ENCODE results near the gene MAN1A1. TPM values are rescaled to one million over a fixed set of nuclear protein-coding genes. Genes with fewer than 3 reads are reported as not detected.
"Not testable (repeated sequence)": the region's sequence is repeated elsewhere in the genome, so short reads cannot be mapped to it uniquely, and the experiment has no call there.

MAN1A1 gene
- total and polyA plus RNA-seq, 4 donors = 11.7 to 60.4 (median 33.7) TPM

DNA sequence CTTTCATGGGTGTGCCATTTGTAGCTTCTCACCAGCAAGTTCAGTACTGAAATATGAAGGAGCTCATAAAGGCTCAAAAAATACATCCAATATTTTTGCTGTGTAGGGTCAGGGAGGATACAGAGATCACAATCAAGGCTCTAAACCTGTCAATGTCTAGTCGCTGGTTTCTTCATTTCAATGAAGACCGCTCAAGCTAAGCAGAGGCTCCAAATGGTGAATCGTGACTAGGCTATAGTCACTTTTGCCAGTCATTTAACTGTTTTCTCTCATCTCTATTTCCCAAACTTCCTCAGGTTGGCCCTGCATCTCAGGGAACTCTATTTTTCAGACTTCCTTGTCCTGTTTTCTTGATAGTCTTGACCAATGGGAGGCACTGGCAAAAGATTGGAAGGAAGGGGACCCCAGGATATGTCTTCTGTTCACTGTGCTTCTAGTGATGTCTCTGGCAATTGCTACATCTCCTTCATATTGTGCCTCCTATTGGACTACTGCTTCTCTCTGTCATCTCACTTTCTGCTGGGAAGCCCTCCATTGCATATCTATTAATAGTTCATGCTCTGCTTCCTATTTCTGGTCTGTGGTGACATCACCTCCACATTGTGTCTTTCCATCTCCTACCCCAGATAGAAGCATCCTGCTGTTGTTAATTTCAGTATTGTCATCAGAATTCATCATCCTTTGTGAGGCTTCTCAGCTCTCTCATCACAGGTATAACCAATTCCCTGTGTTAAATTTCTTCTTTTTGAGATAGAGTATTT lies 183.4 kb downstream of the MAN1A1 start:
- no peaks in the 10 kb centered on the region for H3K27me3 ChIP-seq (ENCODE audit: control insufficient read depth, insufficient read depth, low read length)
- no peaks in the 10 kb centered on the region for H3K4me1 ChIP-seq (ENCODE audit: control insufficient read depth, insufficient read depth, low read length)
- no peak for DNase-seq (ENCODE audit: low read depth in 4 of 6, low spot score in 6 of 6)
- H3K27ac ChIP-seq (ENCODE audit: low read depth, low read length) = no peak overlapping the region
- no peaks in the 10 kb centered on the region for H3K9me3 ChIP-seq (ENCODE audit: control insufficient read depth, insufficient read depth, low read length)
- WGBS (ENCODE audit: insufficient coverage) = 93% methylated on average over 3 of the region's 3 CpGs
- H3K4me3 ChIP-seq (ENCODE audit: low read depth, low read length) = no peak overlapping the region
- no peaks in the 10 kb centered on the region for H3K36me3 ChIP-seq (ENCODE audit: control insufficient read depth, insufficient read depth, low read length)

GRCh38 chr6:119163006-119163405 lies 186.6 kb downstream of the MAN1A1 start:
- DNase-seq (ENCODE audit: low read depth in 4 of 6, low spot score in 6 of 6) = peak in 1 of 6 donors; percentile 67
- Histone ChIP-seq H3K36me3 (ENCODE audit: control insufficient read depth, insufficient read depth, low read length) (no peaks in the 10 kb centered on the region), H3K4me1 (ENCODE audit: control insufficient read depth, insufficient read depth, low read length) (no peaks in the 10 kb centered on the region), H3K4me3 (ENCODE audit: low read depth, low read length) (no peak overlapping the region), H3K9me3 (ENCODE audit: control insufficient read depth, insufficient read depth, low read length) (no peaks in the 10 kb centered on the region), H3K27ac (ENCODE audit: low read depth, low read length) (no peak overlapping the region), H3K27me3 (ENCODE audit: control insufficient read depth, insufficient read depth, low read length) (no peaks in the 10 kb centered on the region)
- 82% methylated on average over 4 of the region's 8 CpGs for WGBS (ENCODE audit: insufficient coverage)

DNA sequence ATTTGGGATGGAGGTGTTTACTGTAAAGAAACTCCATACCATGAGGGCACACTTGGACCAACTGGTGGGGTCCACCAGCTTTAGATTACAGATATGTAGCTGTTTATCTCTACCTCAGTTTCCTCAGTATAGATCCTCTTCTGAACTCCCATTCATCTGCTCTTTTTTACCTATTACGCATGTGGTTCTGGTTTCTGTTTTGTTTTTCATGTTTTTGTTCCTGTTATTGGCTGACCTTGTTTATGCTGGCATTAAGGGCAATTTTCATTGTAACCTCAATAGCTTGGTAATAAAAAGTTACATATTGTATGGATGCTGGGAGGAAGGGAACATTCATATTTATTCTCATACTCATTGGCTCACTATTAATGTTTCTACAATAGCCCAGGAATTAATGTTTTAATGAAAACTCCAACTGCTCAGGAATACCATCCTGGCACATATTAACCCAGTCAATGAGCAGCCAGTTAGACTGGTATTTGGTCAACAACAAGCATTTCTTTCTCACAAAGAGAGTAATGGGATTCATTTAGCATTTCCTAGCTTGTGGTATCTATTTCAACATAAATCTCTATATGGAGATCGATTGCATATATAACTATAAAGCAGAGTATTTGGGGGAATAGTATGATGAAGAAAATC lies 187.3 kb downstream of the MAN1A1 start:
- no peak overlapping the region for H3K27ac ChIP-seq (ENCODE audit: low read depth, low read length)
- no peaks in the 10 kb centered on the region for H3K9me3 ChIP-seq (ENCODE audit: control insufficient read depth, insufficient read depth, low read length)
- WGBS (ENCODE audit: insufficient coverage) = no CpG with 5 or more reads among the region's 2 CpGs

GRCh38 chr6:119161438-119161837 lies 188.1 kb downstream of the MAN1A1 start:
- no peak for DNase-seq (ENCODE audit: low read depth in 4 of 6, low spot score in 6 of 6)
- Histone ChIP-seq H3K4me1 (ENCODE audit: control insufficient read depth, insufficient read depth, low read length) (no peaks in the 10 kb centered on the region), H3K27me3 (ENCODE audit: control insufficient read depth, insufficient read depth, low read length) (no peaks in the 10 kb centered on the region), H3K27ac (ENCODE audit: low read depth, low read length) (no peak overlapping the region), H3K4me3 (ENCODE audit: low read depth, low read length) (no peak overlapping the region), H3K36me3 (ENCODE audit: control insufficient read depth, insufficient read depth, low read length) (no peaks in the 10 kb centered on the region), H3K9me3 (ENCODE audit: control insufficient read depth, insufficient read depth, low read length) (no peaks in the 10 kb centered on the region)
- 97% methylated on average over 4 of the region's 4 CpGs for WGBS (ENCODE audit: insufficient coverage)

More for the DNA sequence above, 187.3 kb downstream of the MAN1A1 start:
- no peak for DNase-seq (ENCODE audit: low read depth in 4 of 6, low spot score in 6 of 6)
- no peaks in the 10 kb centered on the region for H3K27me3 ChIP-seq (ENCODE audit: control insufficient read depth, insufficient read depth, low read length)
- H3K36me3 ChIP-seq (ENCODE audit: control insufficient read depth, insufficient read depth, low read length) = no peaks in the 10 kb centered on the region
- H3K4me3 ChIP-seq (ENCODE audit: low read depth, low read length) = no peak overlapping the region
- no peaks in the 10 kb centered on the region for H3K4me1 ChIP-seq (ENCODE audit: control insufficient read depth, insufficient read depth, low read length)

GRCh38 chr6:119160911-119161310 lies 188.7 kb downstream of the MAN1A1 start:
- Histone ChIP-seq H3K4me1 (ENCODE audit: control insufficient read depth, insufficient read depth, low read length) (no peaks in the 10 kb centered on the region), H3K36me3 (ENCODE audit: control insufficient read depth, insufficient read depth, low read length) (no peaks in the 10 kb centered on the region), H3K27me3 (ENCODE audit: control insufficient read depth, insufficient read depth, low read length) (no peaks in the 10 kb centered on the region), H3K4me3 (ENCODE audit: low read depth, low read length) (no peak overlapping the region), H3K9me3 (ENCODE audit: control insufficient read depth, insufficient read depth, low read length) (no peaks in the 10 kb centered on the region), H3K27ac (ENCODE audit: low read depth, low read length) (no peak overlapping the region)
- 100% methylated on average over 1 of the region's 2 CpGs for whole genome bisulfite sequencing (ENCODE audit: insufficient coverage)
- DNase-seq (ENCODE audit: low read depth in 4 of 6, low spot score in 6 of 6) = no peak

- no peaks in the 10 kb centered on the region for H3K9me3 ChIP-seq (ENCODE audit: control insufficient read depth, insufficient read depth, low read length)
- no peak overlapping the region for H3K4me3 ChIP-seq (ENCODE audit: low read depth, low read length)
- H3K27ac ChIP-seq (ENCODE audit: low read depth, low read length) = no peak overlapping the region
- H3K36me3 ChIP-seq (ENCODE audit: control insufficient read depth, insufficient read depth, low read length) = no peaks in the 10 kb centered on the region
- peak in 1 of 6 donors; percentile 13 for DNase-seq (ENCODE audit: low read depth in 4 of 6, low spot score in 6 of 6)
- H3K4me1 ChIP-seq (ENCODE audit: control insufficient read depth, insufficient read depth, low read length) = no peaks in the 10 kb centered on the region
- 80% methylated on average over 3 of the region's 9 CpGs for WGBS (ENCODE audit: insufficient coverage)
- no peaks in the 10 kb centered on the region for H3K27me3 ChIP-seq (ENCODE audit: control insufficient read depth, insufficient read depth, low read length)
These were observed 191.3 kb downstream of the MAN1A1 start for GRCh38 chr6:119158057-119158848.

DNA sequence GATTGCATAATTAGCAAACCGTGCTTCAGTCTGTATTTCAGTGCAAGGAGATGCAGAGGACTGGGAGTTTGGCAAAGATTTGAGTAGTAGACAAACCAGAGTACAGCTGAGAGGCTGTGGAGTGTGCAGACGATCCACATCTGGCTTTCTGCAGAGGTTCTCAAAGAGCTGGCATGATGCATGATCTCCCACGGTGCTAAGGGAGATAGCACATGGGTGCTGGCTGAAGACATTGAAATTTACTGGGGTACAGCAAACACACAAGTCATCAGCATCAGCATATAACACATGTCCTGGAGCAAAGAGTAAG lies 192.1 kb downstream of the MAN1A1 start:
- H3K9me3 ChIP-seq (ENCODE audit: control insufficient read depth, insufficient read depth, low read length) = no peaks in the 10 kb centered on the region
- 82% methylated on average over 2 of the region's 3 CpGs for WGBS (ENCODE audit: insufficient coverage)
- H3K4me1 ChIP-seq (ENCODE audit: control insufficient read depth, insufficient read depth, low read length) = no peaks in the 10 kb centered on the region
- H3K4me3 ChIP-seq (ENCODE audit: low read depth, low read length) = no peak overlapping the region
- H3K27ac ChIP-seq (ENCODE audit: low read depth, low read length) = no peak overlapping the region
- H3K36me3 ChIP-seq (ENCODE audit: control insufficient read depth, insufficient read depth, low read length) = no peaks in the 10 kb centered on the region
- DNase-seq (ENCODE audit: low read depth in 4 of 6, low spot score in 6 of 6) = no peak
- no peaks in the 10 kb centered on the region for H3K27me3 ChIP-seq (ENCODE audit: control insufficient read depth, insufficient read depth, low read length)

DNA sequence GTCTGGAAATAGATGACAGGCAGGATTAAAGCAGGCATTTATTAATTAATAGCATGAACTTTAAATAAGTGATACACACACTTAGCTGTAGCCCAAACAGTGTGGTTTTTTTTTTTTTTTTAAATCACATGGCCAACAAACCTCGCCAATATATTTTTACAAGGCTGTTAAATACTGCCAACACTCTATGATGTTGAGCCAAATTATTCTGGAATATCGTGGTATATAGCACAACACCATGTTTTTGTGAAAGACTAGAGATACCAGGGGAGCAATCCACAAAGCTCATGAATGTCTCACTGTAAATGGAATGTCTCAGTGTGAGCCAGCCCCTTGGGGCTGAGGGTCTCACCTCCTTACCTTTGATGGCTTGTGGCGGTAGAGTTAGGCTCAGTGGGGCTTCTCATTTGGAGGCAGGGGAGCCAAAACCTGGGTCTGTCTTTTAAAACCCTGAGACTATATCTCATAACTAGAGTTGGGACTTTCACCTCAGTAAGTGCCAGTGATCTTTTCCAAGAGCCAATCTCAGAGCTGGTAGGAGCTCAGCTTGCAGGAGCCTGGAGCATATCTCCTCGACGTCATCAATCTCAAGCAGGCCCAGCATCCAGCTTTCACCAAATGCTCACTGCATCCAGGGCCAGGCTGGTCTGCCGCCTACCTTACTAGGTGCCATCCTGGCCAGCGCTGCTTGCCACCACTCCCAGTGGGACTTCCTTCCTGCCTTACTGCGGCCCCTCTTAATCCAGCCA lies 192.6 kb downstream of the MAN1A1 start:
- no peaks in the 10 kb centered on the region for H3K36me3 ChIP-seq (ENCODE audit: control insufficient read depth, insufficient read depth, low read length)
- H3K27ac ChIP-seq (ENCODE audit: low read depth, low read length) = no peak overlapping the region
- peak in 2 of 6 donors; percentile 41 to 59 for DNase-seq (ENCODE audit: low read depth in 4 of 6, low spot score in 6 of 6)
- WGBS (ENCODE audit: insufficient coverage) = 86% methylated on average over 4 of the region's 8 CpGs
- no peaks in the 10 kb centered on the region for H3K9me3 ChIP-seq (ENCODE audit: control insufficient read depth, insufficient read depth, low read length)
- H3K4me3 ChIP-seq (ENCODE audit: low read depth, low read length) = no peak overlapping the region
- H3K4me1 ChIP-seq (ENCODE audit: control insufficient read depth, insufficient read depth, low read length) = no peaks in the 10 kb centered on the region
- H3K27me3 ChIP-seq (ENCODE audit: control insufficient read depth, insufficient read depth, low read length) = no peaks in the 10 kb centered on the region

GRCh38 chr6:119156082-119156481 lies 193.5 kb downstream of the MAN1A1 start:
- not testable (repeated sequence) for H3K4me1 ChIP-seq (ENCODE audit: control insufficient read depth, insufficient read depth, low read length); DNase-seq (ENCODE audit: low read depth in 4 of 6, low spot score in 6 of 6); H3K27ac ChIP-seq (ENCODE audit: low read depth, low read length); H3K27me3 ChIP-seq (ENCODE audit: control insufficient read depth, insufficient read depth, low read length); H3K36me3 ChIP-seq (ENCODE audit: control insufficient read depth, insufficient read depth, low read length); H3K4me3 ChIP-seq (ENCODE audit: low read depth, low read length); H3K9me3 ChIP-seq (ENCODE audit: control insufficient read depth, insufficient read depth, low read length)
- 100% methylated on average over 1 of the region's 4 CpGs for WGBS (ENCODE audit: insufficient coverage)

All from spinal cord (tissue), 10 donors.